Stimulated activated CD8-positive, alpha-beta memory T cell treated with anti-CD3 and anti-CD28 coated beads, Interleukin-12 subunit alpha, Interleukin-12 subunit beta, amount 100 ng/mL, for 24 hours (primary cell): ENCODE measurements around the gene MIA2.
A peak's percentile ranks its signal among the peaks of the same experiment; 100 is the strongest.
"Not testable (repeated sequence)": the region's sequence is repeated elsewhere in the genome, so short reads cannot be mapped to it uniquely, and the experiment has no call there.

Source experiments
- DNase-seq: peaks from one replicate; pipeline ENCODE4 v3.0.0-alpha.2; 2020; ENCODE audit errors: extremely low read depth

Gene MIA2, protein sequence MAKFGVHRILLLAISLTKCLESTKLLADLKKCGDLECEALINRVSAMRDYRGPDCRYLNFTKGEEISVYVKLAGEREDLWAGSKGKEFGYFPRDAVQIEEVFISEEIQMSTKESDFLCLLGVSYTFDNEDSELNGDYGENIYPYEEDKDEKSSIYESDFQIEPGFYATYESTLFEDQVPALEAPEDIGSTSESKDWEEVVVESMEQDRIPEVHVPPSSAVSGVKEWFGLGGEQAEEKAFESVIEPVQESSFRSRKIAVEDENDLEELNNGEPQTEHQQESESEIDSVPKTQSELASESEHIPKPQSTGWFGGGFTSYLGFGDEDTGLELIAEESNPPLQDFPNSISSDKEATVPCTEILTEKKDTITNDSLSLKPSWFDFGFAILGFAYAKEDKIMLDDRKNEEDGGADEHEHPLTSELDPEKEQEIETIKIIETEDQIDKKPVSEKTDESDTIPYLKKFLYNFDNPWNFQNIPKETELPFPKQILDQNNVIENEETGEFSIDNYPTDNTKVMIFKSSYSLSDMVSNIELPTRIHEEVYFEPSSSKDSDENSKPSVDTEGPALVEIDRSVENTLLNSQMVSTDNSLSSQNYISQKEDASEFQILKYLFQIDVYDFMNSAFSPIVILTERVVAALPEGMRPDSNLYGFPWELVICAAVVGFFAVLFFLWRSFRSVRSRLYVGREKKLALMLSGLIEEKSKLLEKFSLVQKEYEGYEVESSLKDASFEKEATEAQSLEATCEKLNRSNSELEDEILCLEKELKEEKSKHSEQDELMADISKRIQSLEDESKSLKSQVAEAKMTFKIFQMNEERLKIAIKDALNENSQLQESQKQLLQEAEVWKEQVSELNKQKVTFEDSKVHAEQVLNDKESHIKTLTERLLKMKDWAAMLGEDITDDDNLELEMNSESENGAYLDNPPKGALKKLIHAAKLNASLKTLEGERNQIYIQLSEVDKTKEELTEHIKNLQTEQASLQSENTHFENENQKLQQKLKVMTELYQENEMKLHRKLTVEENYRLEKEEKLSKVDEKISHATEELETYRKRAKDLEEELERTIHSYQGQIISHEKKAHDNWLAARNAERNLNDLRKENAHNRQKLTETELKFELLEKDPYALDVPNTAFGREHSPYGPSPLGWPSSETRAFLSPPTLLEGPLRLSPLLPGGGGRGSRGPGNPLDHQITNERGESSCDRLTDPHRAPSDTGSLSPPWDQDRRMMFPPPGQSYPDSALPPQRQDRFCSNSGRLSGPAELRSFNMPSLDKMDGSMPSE (N-terminal part only)

DNA sequence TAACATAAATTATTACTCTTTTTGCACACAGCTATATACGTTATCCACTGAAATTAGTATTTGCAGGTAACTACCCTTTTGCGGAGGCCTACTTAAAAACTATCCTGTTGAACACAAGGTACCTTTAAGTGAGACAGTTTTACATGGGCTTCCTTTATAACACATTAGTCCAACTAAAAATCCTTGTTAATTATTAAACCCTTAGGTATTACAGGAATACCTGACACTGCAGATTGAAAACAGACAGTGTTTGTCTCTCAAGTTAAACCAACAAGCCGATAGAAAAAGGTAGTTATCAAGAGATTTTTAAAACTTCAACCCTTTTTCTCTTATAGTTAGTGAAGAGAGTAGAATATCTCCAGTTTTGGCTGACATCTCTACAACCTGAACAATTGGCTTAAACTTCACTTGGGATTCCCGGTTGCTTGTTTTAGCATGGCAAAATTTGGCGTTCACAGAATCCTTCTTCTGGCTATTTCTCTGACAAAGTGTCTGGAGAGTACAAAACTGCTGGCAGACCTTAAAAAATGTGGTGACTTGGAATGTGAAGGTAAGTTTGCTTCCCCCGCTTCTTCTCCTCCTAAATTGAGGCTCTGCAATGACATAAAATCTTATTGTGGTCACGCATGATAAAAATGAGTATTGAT lies at the start of gene MIA2:
MIA2 (plus strand) TSS at position 236 of the 647 bp plus-strand sequence; CDS start at position 436, 200 bp downstream.
- DNase-seq, result no peak

- no peak for DNase-seq
Measured at GRCh38 chr14:39184628-39185255, 49.0 kb upstream of the MIA2 start.

DNA sequence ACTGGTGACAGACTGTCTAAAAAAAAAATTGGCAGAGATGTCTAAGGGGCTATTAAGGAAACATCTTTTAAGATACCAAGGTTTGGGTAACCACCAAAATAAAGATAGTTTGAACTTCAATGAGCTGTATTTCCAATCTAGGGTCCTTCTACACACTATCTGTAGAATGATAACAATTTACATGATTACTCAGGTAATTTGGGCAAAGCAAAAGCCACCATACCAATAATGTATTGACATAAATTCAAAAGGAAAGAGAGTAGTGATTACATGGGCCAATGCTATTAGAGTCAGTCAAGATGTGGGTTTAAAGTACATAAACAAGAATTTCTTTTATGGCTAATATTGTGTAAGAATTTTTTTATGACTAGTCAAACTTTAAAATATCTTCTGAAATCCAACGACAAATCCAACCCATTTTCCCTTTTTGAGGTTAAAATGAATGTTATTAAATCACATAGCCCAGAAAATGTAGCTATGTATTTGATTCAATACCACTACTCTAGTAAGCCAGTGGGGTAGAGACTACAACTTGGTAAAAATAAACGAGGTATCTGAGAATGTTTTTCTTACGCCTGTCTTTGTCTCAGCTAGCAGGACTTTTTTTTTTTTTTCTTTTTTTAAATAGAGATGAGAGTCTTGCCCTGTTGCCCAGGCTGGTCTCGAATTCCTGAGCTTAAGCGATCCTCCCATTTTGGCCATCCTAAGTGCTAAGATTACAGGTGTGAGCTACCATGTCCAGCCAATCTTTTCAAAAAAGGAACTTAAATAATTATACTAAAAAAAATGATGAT lies 48.3 kb upstream of the MIA2 start:
- DNase-seq, result no peak

GRCh38 chr14:39186941-39187525 lies 46.7 kb upstream of the MIA2 start:
- DNase-seq, result no peak

- DNase-seq, result no peak
Measured at GRCh38 chr14:39203659-39204606, 29.8 kb upstream of the MIA2 start.

DNA sequence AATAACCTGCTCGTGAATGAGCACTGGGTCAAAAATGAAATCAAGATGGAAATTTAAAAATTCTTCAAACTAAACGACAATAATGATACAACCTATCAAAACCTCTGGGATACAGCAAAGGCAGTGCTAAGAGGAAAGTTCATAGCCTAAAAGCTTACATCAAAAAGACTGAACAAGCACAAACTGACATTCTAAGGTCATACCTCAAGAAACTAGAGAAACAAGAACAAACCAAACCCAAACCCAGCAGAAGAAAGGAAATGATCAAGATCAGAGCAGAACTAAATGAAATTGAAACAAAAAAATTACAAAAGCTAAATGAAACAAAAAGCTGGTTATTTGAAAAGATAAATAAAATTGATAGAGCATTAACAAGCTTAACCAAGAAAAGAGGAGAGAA lies 26.3 kb upstream of the MIA2 start:
- DNase-seq, result not testable (repeated sequence)

DNA sequence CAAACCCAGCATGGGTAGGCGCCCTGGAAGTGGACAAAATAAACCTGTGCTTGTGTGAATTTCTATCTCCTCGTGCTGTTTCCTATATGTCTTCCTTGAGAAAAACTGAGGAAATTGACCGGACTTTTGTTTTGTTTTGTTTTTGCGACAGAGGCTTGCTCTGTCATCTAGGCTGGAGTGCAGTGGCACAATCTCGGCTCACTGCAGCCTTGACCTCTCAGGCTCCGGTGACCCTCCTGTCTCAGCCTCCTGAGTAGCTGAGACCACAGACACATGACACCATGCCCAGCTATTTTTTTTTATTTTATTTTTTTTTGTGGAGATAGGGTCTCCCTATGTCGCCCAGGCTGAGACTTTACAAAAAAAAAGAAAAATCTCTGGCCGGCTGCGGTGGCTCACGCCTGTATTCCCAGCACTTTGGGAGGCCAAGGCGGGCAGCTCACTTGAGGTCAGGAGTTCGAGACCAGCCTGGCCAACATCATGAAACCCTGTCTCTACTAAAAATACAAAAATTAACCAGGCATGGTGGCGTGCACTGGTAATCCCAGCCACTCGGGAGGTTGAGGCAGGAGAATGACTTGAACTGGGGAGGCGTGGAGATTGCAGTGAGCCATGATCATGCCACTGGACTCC lies 22.5 kb upstream of the MIA2 start:
- no peak for DNase-seq

GRCh38 chr14:39212034-39212433 lies 21.7 kb upstream of the MIA2 start:
- DNase-seq, result no peak

DNA sequence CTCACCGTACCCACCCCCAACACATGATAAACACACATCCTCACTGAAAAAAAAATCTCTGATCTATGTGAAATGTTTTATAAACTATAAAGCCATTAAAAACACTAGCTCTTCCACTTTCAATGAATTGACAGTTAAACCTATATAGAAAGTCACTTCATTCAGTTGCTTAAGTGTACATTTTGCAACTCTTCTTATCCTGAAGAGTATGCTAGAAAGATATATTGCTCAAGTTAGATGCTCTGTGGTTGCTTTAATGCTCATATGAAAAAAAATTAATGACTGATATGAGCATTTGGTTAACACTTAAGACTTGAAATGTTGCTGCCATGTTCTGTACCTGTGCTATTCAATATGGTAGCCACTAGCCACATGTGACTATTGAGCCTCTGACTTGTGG lies 21.0 kb upstream of the MIA2 start:
- DNase-seq, result no peak

GRCh38 chr14:39217214-39217879 lies 16.4 kb upstream of the MIA2 start:
- no peak for DNase-seq

GRCh38 chr14:39218171-39218769 lies 15.4 kb upstream of the MIA2 start:
- no peak for DNase-seq

DNA sequence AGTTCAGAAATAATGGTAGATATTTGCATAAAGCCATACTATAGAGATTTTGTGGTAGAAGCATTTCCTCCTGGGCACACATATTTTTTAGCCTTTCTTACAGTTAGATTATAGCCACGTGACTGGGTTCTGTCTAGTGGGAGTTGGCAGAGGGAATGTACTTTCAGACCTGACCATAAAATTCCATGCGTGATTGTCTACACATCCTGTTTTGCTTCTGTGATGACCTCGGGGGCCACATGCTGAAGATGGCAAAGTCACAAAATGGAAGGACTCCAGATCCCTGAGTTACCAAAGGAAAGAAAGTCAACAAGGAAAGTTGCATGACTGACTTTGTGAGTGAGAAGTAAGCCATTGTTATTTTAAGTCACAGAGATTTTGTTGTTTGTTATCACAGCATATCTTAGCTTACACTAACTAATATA lies 14.6 kb upstream of the MIA2 start:
- no peak for DNase-seq

GRCh38 chr14:39220473-39220872 lies 13.2 kb upstream of the MIA2 start:
- DNase-seq, result not testable (repeated sequence)

GRCh38 chr14:39228044-39228443 lies 5.7 kb upstream of the MIA2 start:
- no peak for DNase-seq

- no peak for DNase-seq
Measured at GRCh38 chr14:39228509-39229221, 5.0 kb upstream of the MIA2 start.

GRCh38 chr14:39229222-39229543 lies 4.5 kb upstream of the MIA2 start:
- peak; percentile 17 for DNase-seq
